Right renal cortex interstitium (tissue), 3 donors: ENCODE measurements around the gene FAM131B. TPM values are rescaled to one million over a fixed set of nuclear protein-coding genes. Genes with fewer than 3 reads are reported as not detected.

Experiments
- DNase-seq, 3 donors: peaks; one replicate each; pipeline ENCODE4 v3.0.0-alpha.2; 2013; ENCODE audit warnings: low read depth in 3 of 3, low spot score in 2 of 3
- polyA plus RNA-seq, 3 donors: library from polyadenylated mRNA; unstranded; fragments of 120-200 nt; gene quantifications; one replicate each; pipeline ENCODE4 v1.2.1, GENCODE V29; 2013; ENCODE audit not compliant: insufficient read length in 3 of 3

Gene FAM131B
- polyA plus RNA-seq, 3 donors, result 1.5 to 2.6 (median 2.6) TPM

- no peak for DNase-seq
These were observed 21.1 kb upstream of the FAM131B start for GRCh38 chr7:143383642-143383957.

DNA sequence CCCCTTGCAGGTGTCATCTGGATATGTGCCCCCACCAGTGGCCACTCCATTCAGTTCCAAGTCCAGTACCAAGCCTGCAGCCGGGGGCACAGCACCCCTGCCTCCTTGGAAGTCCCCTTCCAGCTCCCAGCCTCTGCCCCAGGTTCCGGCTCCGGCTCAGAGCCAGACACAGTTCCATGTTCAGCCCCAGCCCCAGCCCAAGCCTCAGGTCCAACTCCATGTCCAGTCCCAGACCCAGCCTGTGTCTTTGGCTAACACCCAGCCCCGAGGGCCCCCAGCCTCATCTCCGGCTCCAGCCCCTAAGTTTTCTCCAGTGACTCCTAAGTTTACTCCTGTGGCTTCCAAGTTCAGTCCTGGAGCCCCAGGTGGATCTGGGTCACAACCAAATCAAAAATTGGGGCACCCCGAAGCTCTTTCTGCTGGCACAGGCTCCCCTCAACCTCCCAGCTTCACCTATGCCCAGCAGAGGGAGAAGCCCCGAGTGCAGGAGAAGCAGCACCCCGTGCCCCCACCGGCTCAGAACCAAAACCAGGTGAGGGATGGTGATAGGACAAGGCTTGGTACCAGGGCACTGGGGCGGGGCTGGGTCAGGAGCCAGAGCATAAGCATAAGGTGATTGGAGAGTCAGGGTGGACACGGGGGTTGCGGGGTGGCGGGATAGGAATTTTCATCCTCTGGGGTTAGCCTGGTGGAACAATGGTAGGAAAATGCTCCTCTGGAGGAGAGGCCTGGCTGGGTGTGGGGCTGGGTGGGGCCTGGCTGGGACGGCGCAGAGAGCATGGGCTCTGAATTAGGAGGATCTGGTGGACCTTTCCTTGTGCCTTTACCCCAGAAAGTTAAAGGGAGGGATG, 20.5 kb upstream of the FAM131B start:
- DNase-seq, result no peak

GRCh38 chr7:143382126-143382790, 19.7 kb upstream of the FAM131B start:
- DNase-seq, result no peak

DNA sequence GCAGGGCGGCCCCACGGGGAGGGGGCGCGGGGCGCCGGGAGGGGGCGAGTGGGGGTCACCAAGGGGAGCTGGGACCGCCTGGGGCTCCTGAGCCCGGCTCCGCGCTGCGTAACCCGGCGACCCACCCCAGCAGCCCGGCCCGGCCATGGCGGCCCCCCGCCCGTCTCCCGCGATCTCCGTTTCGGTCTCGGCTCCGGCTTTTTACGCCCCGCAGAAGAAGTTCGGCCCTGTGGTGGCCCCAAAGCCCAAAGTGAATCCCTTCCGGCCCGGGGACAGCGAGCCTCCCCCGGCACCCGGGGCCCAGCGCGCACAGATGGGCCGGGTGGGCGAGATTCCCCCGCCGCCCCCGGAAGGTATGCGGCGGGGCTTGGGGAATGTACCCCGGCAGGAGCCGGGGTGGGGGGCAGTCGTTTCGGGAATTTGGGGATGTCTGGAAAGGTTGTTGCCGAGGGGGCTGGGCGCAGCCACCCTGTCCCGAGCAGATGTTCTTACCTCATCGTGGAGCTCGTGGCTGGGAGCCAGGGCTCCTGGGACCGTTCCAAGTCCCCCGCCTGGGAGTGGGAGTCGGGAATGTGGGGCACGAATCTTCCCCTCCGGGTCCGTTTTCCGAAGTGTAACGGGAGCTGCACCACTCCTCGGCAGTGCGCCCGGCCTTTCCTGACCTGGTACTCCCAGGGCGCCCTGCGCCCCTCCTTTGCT, 19.1 kb upstream of the FAM131B start:
- peak in 1 of 3 donors; percentile 64 for DNase-seq

- peak in 2 of 3 donors; percentile 76 to 81 for DNase-seq
These were observed 18.3 kb upstream of the FAM131B start, which contains the start of gene ZYX for GRCh38 chr7:143380646-143381426. TSS of gene ZYX (plus strand) at chr7:143381345. CDS start at chr7:143381572, 227 bp downstream.

GRCh38 chr7:143380260-143380645, 17.7 kb upstream of the FAM131B start:
- DNase-seq, result peak; percentile 81 to 85 (median 85)

DNA sequence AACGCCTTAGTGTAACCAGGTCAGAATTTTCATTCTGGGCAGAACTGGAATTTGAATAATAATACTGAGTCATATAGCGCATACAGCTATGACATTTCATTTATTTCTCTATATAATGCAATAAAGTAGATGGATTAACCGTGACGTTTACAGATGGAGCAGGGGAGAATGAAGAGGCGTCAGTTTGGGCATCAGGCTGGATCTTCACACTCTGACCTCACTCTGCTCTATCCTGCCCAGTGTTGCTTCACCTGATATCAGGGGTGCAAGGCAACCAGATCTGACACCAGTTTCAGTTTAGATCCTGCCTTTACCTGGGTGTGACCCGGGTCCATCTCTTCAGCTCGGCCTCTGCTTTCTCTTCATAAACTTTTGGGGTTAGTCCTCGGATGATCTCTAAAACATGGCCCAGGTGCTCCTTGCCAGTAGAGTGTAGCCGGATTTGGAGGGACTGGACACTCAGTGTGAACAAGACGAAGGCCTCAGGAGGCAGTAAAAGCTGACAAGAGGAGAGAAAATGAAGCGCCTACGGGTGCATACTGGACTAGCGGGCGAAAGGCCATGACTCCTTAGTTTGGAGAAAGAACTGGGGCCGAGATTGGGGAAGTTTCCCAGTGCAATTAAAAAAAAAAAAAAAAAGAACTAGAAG, 17.2 kb upstream of the FAM131B start:
- no peak for DNase-seq

DNA sequence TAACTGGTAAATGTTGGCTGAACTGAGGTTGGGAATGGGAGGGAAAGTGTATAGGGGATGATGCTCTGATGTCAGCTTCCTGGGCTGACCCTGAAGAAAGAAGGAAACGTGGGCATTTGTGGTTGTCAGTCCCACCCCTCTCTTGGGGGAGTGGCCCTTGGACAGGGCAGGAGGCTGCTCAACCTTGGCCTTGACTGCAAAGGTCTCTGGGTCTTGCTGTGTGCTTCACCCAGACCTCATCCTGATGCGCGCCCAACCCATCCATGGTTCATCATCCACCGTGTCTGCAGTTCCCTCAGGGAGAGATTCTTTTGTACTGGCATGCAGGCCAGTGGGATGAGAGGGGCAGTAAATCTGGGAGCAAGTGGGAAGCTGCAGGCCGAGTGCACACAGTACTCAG, 13.9 kb upstream of the FAM131B start:
- no peak for DNase-seq

DNA sequence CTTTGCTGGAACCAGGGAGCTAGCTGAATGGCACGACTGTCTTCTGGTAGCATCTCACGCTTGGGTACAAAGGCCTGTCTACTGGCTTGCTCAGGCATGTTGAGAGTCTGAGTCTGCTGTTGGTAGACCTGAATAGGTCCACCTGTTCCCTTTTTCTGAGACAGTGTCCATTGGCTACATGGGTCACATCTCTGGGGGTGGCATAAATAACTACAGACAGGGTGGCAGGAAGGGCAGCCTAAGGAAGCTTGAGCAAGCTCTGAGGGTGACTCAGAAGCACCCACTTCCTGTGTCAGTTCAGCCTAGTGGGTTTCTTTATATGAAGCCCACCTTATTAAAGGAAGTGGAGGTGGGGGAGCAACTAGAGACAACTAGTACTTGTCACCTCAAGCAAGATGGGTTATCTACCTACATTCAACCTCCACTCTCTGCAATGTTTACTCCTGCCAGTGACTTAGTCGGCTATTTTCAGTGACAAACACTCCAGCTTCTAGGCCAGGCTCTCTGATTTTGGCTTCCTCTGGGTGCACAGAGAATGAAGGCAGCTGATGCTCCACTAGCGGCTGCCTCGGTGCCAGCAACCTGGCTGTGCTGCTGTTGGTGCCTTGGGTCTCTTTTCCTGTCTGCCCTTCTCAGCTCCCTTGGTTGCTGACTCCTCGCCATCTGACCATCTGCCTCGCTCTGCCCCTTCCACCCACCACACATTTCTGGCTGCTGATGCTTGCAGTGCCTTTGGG, 13.0 kb upstream of the FAM131B start:
- no peak for DNase-seq

DNA sequence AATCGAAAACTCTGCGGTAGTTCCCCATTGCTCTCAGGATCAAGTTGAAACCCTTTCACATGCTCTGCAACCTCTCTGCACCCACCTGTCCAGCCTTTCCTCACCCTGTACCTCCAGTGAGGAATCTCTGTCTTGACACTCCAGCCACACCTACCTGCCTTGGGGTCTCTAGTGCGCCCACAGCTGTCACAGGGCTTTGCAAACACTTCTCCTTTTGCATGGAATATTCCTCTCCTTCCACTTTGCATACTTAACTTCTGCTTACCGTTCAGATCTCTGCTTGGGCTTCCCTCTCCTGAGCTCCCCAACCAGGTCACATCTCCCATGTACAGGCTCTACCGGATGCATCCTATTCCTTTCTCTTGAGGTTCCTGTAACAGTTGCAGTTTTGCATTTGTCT, 12.0 kb upstream of the FAM131B start:
- no peak for DNase-seq

DNA sequence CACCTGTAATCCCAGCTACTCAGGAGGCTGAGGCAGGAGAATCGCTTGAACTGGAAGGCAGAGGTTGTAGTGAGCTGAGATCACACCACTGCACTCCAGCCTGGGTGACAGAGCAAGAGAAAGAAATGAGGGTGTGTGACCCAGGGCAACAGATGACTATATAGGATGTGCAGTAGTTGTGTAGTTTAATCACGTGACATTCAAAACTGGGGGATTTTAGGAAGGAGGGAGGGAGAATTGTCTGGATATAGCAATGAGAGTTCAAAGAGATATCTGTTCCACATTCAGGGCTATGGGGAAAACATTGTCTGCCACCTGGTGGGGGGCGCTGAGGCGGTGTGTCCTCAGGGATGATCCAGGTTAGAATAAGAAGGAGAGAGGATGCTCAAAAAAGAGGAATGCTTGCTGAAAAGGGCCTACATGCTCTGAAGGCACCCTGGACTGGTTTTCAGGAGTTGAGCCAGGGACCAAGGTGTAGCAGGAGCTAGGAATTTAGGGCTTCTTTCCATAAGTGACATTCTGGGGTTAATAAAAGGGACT, 10.8 kb upstream of the FAM131B start:
- DNase-seq, result no peak

GRCh38 chr7:143372070-143372469, 9.6 kb upstream of the FAM131B start:
- DNase-seq, result no peak

DNA sequence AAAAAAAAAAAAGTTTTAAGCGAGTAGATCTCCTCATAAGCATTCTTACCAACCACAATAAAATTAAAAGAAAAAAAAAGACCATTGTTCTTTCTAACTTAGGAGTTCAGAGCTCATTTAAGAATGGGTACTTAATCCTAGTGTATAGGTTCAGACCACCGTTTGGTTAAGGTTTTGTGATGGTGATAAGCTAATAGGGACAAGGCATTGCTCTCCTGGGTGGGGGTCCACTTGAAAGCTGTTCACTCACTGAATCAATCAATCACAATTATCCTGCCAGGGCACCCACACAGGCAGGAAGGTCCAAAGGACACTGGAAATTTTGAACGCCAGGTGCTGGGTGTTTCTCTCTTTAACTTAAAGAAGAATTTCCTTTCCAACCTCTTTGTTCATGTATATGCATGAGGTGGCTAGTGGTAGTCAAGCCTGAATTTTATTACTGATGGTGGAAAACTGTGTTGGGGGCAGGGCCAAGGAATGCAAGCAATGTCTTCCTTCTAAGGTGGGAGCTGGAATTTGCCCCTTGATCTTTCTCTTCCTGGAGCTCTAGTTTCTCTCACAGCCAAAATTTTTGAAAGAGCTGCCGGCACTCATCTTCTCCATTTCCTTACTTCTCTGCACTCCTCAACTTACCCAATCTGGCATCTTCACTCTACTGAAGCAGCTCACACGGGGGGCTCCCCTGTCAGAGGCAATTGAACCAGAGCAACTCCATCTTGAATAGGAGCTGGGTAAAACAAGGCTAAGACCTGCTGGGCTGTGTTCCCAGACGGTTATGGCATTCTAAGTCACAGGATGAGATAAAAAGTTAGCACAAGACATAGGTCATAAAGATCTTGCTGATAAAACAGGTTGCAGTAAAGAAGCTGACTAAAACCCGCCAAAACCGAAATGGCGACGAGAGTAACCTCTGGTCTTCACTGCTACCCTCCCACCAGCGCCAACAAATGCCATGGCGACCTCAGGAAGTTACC, 7.5 kb upstream of the FAM131B start:
- no peak for DNase-seq

DNA sequence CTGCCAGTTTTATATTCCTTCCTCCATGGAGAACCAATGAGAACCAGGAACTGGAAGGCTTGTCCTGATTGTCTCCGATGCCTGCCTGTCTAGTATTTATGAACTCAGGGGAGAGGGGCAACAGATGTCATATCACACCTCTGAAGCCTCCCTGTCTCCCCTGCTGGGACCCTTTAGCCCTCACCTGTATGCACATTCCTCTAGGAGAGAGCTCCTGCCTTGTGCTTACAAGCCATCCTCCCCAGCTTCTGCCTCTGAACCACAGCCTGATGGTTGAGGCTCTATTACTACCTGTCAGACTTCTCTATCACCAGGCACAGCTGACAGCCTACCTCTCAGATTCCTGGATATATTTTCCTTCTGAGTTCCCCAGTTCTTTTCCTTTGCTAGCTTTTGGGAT, 5.9 kb upstream of the FAM131B start:
- no peak for DNase-seq

- DNase-seq, result no peak
These were observed 5.5 kb upstream of the FAM131B start for GRCh38 chr7:143367972-143368371.

- DNase-seq, result no peak
These were observed 764 bp upstream of the FAM131B start for GRCh38 chr7:143363016-143363937.

GRCh38 chr7:143361552-143362130, 872 bp downstream of the FAM131B start:
- no peak for DNase-seq
